Upper lobe of left lung (tissue), 6 donors: ENCODE data around the gene EFCC1. TPM values are rescaled to one million over a fixed set of nuclear protein-coding genes. Genes with fewer than 3 reads are reported as not detected.
A peak's percentile ranks its signal among the peaks of the same experiment; 100 is the strongest.

Experiments
- ATAC-seq, 2 donors: fragments of 200-7000 bp; cut with Tn5 transposase; one replicate each; pipeline ENCODE4 v1.9.1; 2022; ENCODE audit warnings: mild to moderate bottlenecking in 2 of 2, moderate library complexity in 2 of 2; ENCODE audit not compliant: low FRiP score in 2 of 2
- DNase-seq, 2 donors: peaks; one replicate each; pipeline ENCODE4 v3.0.0-alpha.2; 2019 to 2020
- H3K27ac ChIP-seq, 4 donors: fragments of 200-600 bp; sonication (generic); one replicate each; pipeline ENCODE4 v1.5.1; 2016 to 2019
- H3K27me3 ChIP-seq, 4 donors: fragments of 200-600 bp; sonication (generic); one replicate each; pipeline ENCODE4 v1.5.1; 2017 to 2019
- H3K36me3 ChIP-seq, 4 donors: fragments of 200-600 bp; sonication (generic); one replicate each; pipeline ENCODE4 v1.5.1; 2016 to 2019
- H3K4me1 ChIP-seq, 4 donors: fragments of 200-600 bp; sonication (generic); one replicate each; pipeline ENCODE4 v1.5.1; 2018 to 2019
- H3K4me3 ChIP-seq, 4 donors: fragments of 200-600 bp; sonication (generic); one replicate each; pipeline ENCODE4 v1.5.1; 2017 to 2019; ENCODE audit warnings: mild to moderate bottlenecking in 2 of 4, moderate library complexity in 1 of 4
- H3K9me3 ChIP-seq, 4 donors: fragments of 200-600 bp; sonication (generic); one replicate each; pipeline ENCODE4 v1.5.1; 2018 to 2019
- EP300 ChIP-seq, 4 donors: sonication (generic); formaldehyde crosslinking; IDR thresholded peaks; one replicate each; pipeline ENCODE4 v1.5.1; 2017; ENCODE audit warnings: antibody characterized with exemption in 4 of 4, control low read depth in 2 of 4
- POLR2A ChIP-seq, 4 donors: fragments of 450-650 bp; IDR thresholded peaks; one replicate each; pipeline ENCODE4 v1.5.1; 2016 to 2017; ENCODE audit warnings: antibody characterized with exemption in 4 of 4, mild to moderate bottlenecking in 2 of 4
- POLR2AphosphoS5 ChIP-seq, 2 donors: sonication (generic); formaldehyde crosslinking; IDR thresholded peaks; one replicate each; pipeline ENCODE4 v1.5.1; 2017; ENCODE audit warnings: antibody characterized with exemption in 2 of 2
- WGBS, 2 donors: methylation state at CpG; one replicate each; pipeline ENCODE4 v1.1.5; 2017 to 2018; 5-methylcytosine and 5-hydroxymethylcytosine counted together
- total RNA-seq, 6 donors: library from RNA; depleted of rRNA in 4 of 6; stranded (reverse); fragments of >200 nt in 4 of 6; gene quantifications; one replicate each; pipeline versions ENCODE4 v1.1.0 to v1.2.1, GENCODE V29; 2016 to 2021
- TF ChIP-seq, protein P1 (sequence below), 6 experiments: fragments of 450-650 bp in 4 of 6; fragments of 200-600 bp in 2 of 6; sonication (generic) in 2 of 6; IDR thresholded peaks; one replicate each; pipeline ENCODE4 v1.5.1; 2016 to 2019; ENCODE audit warnings: antibody characterized with exemption in 6 of 6
- donor health status: DM: no; HTN: no; CAD: no; lungs with moderate emphysema.
- donor health status: DM: no; HTN: yes; CAD: no; lungs with severe emphysema.

The EFCC1 gene
- total RNA-seq, 6 donors from 2014 or later: 3.1 to 20.6 (median 11.4) TPM

DNA sequence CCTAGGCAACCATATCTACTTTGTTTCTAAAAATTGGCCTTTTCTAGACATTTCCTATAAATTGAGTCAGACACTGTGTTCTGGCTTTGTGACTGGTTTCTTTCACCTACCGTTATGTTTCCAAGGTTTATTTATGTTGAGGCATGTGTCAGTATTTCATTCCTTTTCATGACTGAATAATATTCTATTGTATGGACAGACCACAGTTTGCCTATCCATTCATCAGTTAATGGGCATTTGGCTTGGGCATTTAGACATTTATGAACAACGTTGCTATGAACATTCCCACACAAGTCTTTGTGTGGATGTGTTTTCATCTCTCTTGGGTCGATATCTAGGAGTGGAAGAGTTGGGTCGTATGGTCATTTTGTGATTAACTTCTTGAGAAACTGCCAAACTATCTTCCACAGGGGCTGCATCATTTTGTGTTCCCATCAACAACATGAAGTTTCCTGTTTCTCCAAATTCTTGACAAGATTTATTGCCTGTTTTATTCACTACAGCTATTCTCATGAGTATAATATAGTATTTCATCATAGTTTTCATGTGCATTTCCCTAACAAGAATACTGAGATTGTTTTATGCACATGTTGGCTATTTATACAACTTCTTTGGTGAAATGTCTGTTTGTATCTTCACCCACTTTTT lies 3.5 kb upstream of the EFCC1 start:
- WGBS, 2 donors: 57 to 66% methylated on average over 4 of the region's 4 CpGs
- peaks cover 0 to 18% (median 12%) of the 10 kb centered on the region in 4 donors for H3K27me3 ChIP-seq
- H3K4me1 ChIP-seq: peaks cover 20 to 46% (median 37%) of the 10 kb centered on the region in 4 donors
- DNase-seq (no peak), ATAC-seq (no peak)
- no peaks in the 10 kb centered on the region for H3K36me3 ChIP-seq
- H3K9me3 ChIP-seq: no peaks in the 10 kb centered on the region
- TF ChIP-seq, protein P1, sequence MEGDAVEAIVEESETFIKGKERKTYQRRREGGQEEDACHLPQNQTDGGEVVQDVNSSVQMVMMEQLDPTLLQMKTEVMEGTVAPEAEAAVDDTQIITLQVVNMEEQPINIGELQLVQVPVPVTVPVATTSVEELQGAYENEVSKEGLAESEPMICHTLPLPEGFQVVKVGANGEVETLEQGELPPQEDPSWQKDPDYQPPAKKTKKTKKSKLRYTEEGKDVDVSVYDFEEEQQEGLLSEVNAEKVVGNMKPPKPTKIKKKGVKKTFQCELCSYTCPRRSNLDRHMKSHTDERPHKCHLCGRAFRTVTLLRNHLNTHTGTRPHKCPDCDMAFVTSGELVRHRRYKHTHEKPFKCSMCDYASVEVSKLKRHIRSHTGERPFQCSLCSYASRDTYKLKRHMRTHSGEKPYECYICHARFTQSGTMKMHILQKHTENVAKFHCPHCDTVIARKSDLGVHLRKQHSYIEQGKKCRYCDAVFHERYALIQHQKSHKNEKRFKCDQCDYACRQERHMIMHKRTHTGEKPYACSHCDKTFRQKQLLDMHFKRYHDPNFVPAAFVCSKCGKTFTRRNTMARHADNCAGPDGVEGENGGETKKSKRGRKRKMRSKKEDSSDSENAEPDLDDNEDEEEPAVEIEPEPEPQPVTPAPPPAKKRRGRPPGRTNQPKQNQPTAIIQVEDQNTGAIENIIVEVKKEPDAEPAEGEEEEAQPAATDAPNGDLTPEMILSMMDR (IDR thresholded peaks at IDR 0.05): no peak
- TF ChIP-seq POLR2A (IDR thresholded peaks at IDR 0.05) (no peak), EP300 (IDR thresholded peaks at IDR 0.05) (no peak), POLR2AphosphoS5 (IDR thresholded peaks at IDR 0.05) (no peak)
- no peak overlapping the region for H3K4me3 ChIP-seq
- no peak overlapping the region for H3K27ac ChIP-seq

DNA sequence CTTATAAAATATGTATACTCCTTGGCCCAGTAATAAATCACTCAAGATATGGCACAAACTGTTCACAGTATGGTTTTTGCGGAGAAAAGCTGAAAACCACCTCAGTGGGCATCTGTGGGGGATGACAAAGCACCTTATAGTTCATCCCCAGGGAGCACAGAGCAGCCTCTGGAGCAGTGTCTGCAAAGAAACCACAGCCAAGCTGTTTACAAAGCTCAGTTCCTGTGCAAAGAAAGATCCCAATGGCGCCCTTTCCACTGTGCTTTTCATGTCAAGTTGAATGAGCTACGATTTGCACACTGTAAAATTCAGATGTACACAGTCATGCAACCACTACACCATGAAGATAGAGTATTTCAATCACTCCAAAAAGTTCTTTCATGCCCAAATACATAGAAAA lies 2.5 kb upstream of the EFCC1 start:
- ATAC-seq (no peak), DNase-seq (no peak)
- Histone ChIP-seq H3K4me1 (peaks cover 26 to 49% (median 39%) of the 10 kb centered on the region in 4 donors), H3K9me3 (no peaks in the 10 kb centered on the region), H3K4me3 (no peak overlapping the region), H3K27me3 (peaks cover 0 to 23% (median 14%) of the 10 kb centered on the region in 4 donors), H3K36me3 (no peaks in the 10 kb centered on the region), H3K27ac (no peak overlapping the region)
- WGBS, 2 donors: 43 to 51% methylated on average over 3 of the region's 3 CpGs
- TF ChIP-seq EP300 (IDR thresholded peaks at IDR 0.05): no peak
- TF ChIP-seq POLR2A (IDR thresholded peaks at IDR 0.05): no peak
- TF ChIP-seq POLR2AphosphoS5 (IDR thresholded peaks at IDR 0.05): no peak
- TF ChIP-seq, protein P1 (IDR thresholded peaks at IDR 0.05): no peak

DNA sequence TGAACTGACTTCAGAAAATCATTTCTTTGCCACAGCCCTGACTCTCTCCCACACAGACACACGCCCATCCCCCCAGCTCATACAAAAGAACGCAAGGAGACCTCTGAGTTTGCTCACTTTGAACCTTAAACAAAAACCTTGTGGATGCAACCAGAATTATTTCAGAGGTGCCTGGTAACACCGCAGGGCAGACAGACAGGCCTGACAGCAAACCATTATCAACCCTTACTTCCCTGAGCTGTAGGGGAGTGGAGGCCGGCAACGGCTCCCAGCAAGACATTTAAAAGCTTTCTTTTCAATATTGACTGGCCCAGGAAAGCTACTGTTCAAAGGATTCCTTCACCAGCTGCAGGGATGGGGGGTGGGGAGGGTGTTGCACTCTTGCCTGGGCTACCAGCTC lies 2.0 kb upstream of the EFCC1 start:
- peaks cover 0 to 23% (median 14%) of the 10 kb centered on the region in 4 donors for H3K27me3 ChIP-seq
- no peak for ATAC-seq
- TF ChIP-seq, protein P1 (IDR thresholded peaks at IDR 0.05): no peak
- no peak for TF ChIP-seq POLR2A (IDR thresholded peaks at IDR 0.05)
- TF ChIP-seq POLR2AphosphoS5 (IDR thresholded peaks at IDR 0.05): no peak
- TF ChIP-seq EP300 (IDR thresholded peaks at IDR 0.05): no peak
- 71 to 79% methylated on average over 5 of the region's 5 CpGs for WGBS, 2 donors
- H3K36me3 ChIP-seq: no peaks in the 10 kb centered on the region
- H3K27ac ChIP-seq: no peak overlapping the region
- no peaks in the 10 kb centered on the region for H3K9me3 ChIP-seq
- no peak overlapping the region for H3K4me3 ChIP-seq
- H3K4me1 ChIP-seq: peaks cover 27 to 49% (median 38%) of the 10 kb centered on the region in 4 donors
- DNase-seq: no peak

DNA sequence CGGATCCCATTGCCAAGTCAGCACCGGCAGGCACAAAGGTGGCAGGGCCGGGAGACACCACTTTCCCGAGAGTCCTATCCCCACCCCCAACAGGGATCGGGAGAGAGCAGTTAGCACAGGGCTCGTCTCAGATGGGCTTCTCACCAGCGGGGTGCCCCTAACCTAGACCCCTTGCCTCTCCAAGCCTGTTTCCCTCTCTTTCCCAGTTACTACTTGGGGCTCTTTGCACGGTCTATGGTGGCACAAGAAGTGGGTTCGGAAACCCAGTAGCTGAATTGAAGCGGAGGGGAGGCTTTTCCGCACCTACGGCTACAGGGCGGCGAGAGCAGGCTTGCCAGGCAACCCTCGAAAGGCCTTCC lies 383 bp upstream of the EFCC1 start:
- peak in 1 of 2 donors; percentile 6 for ATAC-seq
- no peaks in the 10 kb centered on the region for H3K9me3 ChIP-seq
- peaks cover 38 to 60% (median 48%) of the 10 kb centered on the region in 4 donors for H3K4me1 ChIP-seq
- DNase-seq: no peak
- H3K4me3 ChIP-seq: peak overlapping the region; percentile 43 to 85 (median 64)
- 30 to 33% methylated on average over 11 to 14 of the region's 15 CpGs for WGBS, 2 donors
- TF ChIP-seq EP300 (IDR thresholded peaks at IDR 0.05) (no peak), POLR2A (IDR thresholded peaks at IDR 0.05) (no peak), POLR2AphosphoS5 (IDR thresholded peaks at IDR 0.05) (no peak)
- TF ChIP-seq, protein P1 (IDR thresholded peaks at IDR 0.05): no peak
- H3K27ac ChIP-seq: peak overlapping the region; percentile 79 to 88 (median 86)
- H3K36me3 ChIP-seq: no peaks in the 10 kb centered on the region
- H3K27me3 ChIP-seq: peaks cover 0 to 23% (median 14%) of the 10 kb centered on the region in 4 donors
